Hepatocyte (in vitro differentiated cells): ENCODE measurements around the gene IL10.

Source experiments
- EZH2phosphoT487 ChIP-seq: fragments of 200-600 bp; sonication (generic); IDR thresholded peaks from one replicate; pipeline ENCODE4 v1.6.1; 2018; ENCODE audit warnings: antibody characterized with exemption, mild to moderate bottlenecking, low read depth, moderate library complexity; ENCODE audit not compliant: unreplicated experiment, severe bottlenecking
- TF ChIP-seq, protein P1 (sequence below): fragments of 200-600 bp; sonication (generic); IDR thresholded peaks from 2 replicates; pipeline ENCODE4 v1.5.1; 2016; ENCODE audit warnings: antibody characterized with exemption, mild to moderate bottlenecking; ENCODE audit not compliant: poor library complexity

DNA sequence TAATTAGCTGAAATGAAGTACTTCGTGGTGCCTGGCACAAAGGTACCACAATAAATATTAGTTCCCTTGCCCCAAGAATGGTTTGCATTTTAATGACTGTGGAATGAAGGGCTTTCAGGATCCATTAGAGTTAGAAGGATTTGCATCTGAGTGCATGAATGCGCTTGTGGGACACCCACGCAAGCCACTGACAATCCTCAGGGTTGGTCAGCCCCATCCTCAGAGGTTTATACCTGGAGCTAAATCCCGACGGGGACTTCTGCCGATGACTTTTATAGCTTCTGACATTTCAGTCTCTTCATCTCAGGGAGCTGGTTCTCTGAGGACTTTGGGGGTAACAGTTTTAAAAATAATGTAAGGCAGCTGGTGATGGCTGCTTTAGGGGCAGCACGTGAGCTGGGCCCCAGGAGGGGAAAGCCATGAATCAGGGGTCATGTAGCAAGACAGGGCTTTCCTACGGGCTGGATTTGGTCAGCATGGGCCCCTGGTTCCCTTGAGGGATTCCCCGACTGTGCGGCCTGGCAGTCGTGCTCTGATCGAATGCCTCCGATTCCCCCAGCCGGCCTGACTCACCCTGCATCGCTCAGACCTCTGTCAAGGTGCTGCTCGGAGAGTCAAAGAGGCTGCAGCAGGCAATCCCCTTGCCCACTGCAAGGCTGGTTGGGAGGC lies 20.8 kb upstream of the IL10 start:
- TF ChIP-seq EZH2phosphoT487, result no peak
- TF ChIP-seq, protein P1, sequence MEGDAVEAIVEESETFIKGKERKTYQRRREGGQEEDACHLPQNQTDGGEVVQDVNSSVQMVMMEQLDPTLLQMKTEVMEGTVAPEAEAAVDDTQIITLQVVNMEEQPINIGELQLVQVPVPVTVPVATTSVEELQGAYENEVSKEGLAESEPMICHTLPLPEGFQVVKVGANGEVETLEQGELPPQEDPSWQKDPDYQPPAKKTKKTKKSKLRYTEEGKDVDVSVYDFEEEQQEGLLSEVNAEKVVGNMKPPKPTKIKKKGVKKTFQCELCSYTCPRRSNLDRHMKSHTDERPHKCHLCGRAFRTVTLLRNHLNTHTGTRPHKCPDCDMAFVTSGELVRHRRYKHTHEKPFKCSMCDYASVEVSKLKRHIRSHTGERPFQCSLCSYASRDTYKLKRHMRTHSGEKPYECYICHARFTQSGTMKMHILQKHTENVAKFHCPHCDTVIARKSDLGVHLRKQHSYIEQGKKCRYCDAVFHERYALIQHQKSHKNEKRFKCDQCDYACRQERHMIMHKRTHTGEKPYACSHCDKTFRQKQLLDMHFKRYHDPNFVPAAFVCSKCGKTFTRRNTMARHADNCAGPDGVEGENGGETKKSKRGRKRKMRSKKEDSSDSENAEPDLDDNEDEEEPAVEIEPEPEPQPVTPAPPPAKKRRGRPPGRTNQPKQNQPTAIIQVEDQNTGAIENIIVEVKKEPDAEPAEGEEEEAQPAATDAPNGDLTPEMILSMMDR, result no peak
